Coronary artery (tissue), 2 donors: Measurements from ENCODE around the gene IRF1.

ENCODE experiments used
- DNase-seq: peaks from one replicate; pipeline ENCODE4 v3.0.0-alpha.2; 2017; ENCODE audit warnings: low spot score
- H3K27ac ChIP-seq, 2 donors: fragments of 200-600 bp; sonication (generic); one replicate each; pipeline ENCODE4 v1.5.1; 2016 to 2019
- H3K4me3 ChIP-seq: fragments of 200-600 bp; sonication (generic); 2 replicates; pipeline ENCODE4 v1.5.1; 2016; ENCODE audit warnings: mild to moderate bottlenecking, moderate library complexity
- TF ChIP-seq, protein P1 (sequence below): fragments of 200-600 bp; sonication (generic); IDR thresholded peaks from one replicate; pipeline ENCODE4 v1.5.1; 2019; ENCODE audit warnings: antibody characterized with exemption

The IRF1 gene

DNA sequence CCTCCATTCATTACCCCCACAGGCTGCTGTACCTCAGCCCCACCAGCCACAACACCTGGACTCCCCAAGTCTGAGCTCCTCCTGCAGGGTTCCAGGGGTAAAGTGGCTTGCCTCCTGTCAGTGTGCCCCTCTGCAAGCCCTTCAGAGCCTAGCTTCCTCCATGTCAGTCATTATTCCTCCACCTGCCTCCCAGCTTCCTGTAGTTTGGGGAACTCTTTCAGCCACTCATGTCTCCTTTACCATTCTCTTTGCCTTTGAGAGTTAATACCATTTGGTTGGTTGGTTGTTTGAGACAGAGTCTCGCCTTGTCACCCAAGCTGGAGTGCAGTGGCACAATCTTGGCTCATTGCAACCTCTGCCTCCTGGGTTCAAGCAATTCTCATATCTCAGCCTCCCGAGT lies 36.2 kb downstream of the IRF1 start:
- H3K27ac ChIP-seq: peak overlapping the region in 1 of 2 donors; percentile 83
- no peak for DNase-seq
- H3K4me3 ChIP-seq: no peak overlapping the region
- TF ChIP-seq, protein P1, sequence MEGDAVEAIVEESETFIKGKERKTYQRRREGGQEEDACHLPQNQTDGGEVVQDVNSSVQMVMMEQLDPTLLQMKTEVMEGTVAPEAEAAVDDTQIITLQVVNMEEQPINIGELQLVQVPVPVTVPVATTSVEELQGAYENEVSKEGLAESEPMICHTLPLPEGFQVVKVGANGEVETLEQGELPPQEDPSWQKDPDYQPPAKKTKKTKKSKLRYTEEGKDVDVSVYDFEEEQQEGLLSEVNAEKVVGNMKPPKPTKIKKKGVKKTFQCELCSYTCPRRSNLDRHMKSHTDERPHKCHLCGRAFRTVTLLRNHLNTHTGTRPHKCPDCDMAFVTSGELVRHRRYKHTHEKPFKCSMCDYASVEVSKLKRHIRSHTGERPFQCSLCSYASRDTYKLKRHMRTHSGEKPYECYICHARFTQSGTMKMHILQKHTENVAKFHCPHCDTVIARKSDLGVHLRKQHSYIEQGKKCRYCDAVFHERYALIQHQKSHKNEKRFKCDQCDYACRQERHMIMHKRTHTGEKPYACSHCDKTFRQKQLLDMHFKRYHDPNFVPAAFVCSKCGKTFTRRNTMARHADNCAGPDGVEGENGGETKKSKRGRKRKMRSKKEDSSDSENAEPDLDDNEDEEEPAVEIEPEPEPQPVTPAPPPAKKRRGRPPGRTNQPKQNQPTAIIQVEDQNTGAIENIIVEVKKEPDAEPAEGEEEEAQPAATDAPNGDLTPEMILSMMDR: no peak

DNA sequence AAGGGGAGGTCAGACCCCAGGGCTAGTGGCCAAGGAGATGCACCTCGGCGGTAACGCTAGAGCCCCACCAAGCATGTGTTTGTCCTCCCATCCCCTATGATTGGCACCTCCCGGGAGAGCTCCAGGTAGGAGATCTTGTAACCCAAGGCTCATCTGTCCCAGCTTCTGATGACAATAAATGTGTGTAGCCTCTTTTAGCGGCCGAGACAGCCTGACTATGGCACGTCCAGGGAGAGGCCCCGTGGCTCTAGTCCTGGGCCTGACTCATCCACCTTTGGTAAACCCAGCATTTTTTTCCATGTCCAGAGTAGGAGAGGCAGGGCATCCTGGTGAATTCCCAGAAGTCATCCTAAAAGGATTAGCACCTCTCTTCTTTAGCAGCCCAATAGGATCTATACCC lies 39.2 kb downstream of the IRF1 start:
- TF ChIP-seq, protein P1: no peak
- no peak overlapping the region for H3K27ac ChIP-seq

DNA sequence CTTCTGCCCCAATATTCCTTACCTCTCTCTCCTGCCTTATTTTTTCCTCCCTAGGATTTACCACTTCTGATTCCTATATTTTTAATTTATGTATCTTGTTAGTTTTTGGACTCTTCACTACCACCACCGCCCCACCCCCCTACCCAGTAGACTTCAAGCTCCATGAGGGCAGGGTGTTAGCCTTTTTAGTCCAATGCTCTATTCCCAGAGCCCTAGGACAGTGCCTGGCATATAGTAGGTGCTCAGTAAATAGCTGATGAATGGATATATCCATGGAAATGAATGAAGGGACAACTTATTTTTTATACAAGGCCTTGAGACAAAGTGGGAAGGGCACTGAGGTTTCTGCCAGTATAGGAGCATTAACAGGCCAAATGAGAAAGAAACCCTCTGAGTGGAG lies 41.5 kb downstream of the IRF1 start:
- no peak for DNase-seq
- TF ChIP-seq, protein P1: no peak
- Histone ChIP-seq H3K27ac (no peak overlapping the region), H3K4me3 (no peak overlapping the region)

More for the DNA sequence above, 39.2 kb downstream of the IRF1 start:
- no peak for DNase-seq
- H3K4me3 ChIP-seq: no peak overlapping the region

DNA sequence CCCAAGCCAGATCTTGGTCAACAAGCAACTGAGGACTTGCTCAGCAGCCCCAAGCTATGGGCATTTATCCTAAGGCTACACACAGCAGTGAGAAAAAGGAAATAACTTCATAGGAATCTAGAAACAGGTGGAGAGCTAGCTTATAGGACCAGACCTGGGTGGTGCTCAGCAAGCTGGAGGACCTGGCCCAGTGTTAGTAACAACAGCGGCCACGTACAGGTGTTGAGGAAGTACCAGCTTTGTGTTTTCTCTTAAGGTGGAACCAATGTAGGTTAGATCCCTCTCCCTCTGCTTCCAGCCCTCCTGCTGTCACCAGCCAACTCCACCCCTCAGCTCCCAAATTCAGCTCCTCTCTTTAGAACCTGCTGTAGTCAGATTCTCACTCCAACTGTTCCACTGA lies 43.4 kb downstream of the IRF1 start:
- DNase-seq: no peak
- Histone ChIP-seq H3K27ac (peak overlapping the region; percentile 4 to 46), H3K4me3 (no peak overlapping the region)
- TF ChIP-seq, protein P1: no peak

DNA sequence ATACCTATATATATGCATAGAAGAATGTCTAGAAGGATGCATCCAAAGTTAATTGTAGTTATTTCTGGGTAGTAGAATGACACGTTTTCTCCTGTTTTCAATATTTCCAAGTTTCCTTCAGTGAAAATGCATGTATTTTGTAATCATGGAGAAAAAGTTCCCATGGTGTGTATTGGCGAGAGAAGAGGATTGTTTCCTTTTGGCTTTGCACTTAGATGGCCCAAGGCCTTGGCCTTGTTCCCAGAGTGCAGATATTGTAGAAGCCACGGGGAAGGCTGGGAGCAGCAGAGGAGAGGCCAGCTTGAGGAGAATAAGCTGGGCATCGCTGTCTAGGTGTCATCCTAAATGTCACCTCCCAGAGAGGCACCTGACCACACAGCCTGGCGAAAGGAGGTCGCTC lies 44.0 kb downstream of the IRF1 start:
- TF ChIP-seq, protein P1: no peak
- Histone ChIP-seq H3K4me3 (no peak overlapping the region), H3K27ac (peak overlapping the region; percentile 4 to 46)
- no peak for DNase-seq

DNA sequence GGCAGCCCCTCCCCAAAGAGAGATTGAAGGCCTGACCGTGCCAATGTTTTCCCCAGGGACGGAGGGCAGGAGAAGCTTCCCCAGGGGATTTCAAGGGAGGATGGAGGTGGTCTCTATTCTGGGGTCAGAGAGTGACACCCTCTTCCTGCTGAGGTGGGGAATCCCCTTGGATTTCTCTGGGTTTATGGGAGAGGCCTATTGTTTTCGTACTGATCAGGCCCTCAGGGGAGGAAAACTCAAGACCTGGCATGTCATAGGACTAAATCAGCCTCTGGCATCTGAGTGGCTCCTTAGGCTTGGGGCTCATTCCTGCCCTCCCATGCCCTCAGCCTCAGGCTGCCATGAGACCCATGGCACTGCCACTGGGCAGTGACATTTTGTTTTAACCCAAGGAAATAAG lies 44.6 kb downstream of the IRF1 start:
- peak overlapping the region; percentile 41 to 72 for H3K27ac ChIP-seq
- TF ChIP-seq, protein P1: no peak
- no peak for DNase-seq
- H3K4me3 ChIP-seq: no peak overlapping the region

DNA sequence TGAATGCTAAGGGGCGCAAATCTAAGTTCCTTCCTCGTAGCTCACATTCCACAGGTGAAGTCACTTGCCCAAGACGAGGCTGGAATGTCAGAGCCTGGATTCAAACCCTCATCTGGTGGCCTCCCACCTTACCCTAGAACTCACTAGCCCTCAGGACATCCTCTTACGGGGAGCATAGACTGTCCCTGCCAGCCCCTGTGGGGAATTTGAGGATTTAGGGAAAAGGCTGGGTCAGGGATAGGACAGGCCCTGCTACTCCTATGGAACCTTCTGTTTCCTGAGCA lies 45.0 kb downstream of the IRF1 start:
- Histone ChIP-seq H3K27ac (peak overlapping the region; percentile 41 to 72), H3K4me3 (no peak overlapping the region)
- no peak for DNase-seq
- TF ChIP-seq, protein P1: no peak
